Psoas muscle (tissue), 8 donors: ENCODE measurements around the gene EXOSC9. TPM values are rescaled to one million over a fixed set of nuclear protein-coding genes. Genes with fewer than 3 reads are reported as not detected.

Experiments used
- ATAC-seq, 4 donors: fragments of 200-7000 bp; cut with Tn5 transposase; one replicate each; pipeline ENCODE4 v1.9.1; 2020; ENCODE audit warnings: moderate library complexity in 3 of 4, mild to moderate bottlenecking in 2 of 4
- DNase-seq, 2 donors: peaks; one replicate each; pipeline ENCODE4 v3.0.0-alpha.2; 2020
- H3K27ac ChIP-seq: fragments of 200-600 bp; one replicate; pipeline ENCODE4 v1.8.0; 2022
- H3K27me3 ChIP-seq, 3 donors: fragments of 200-600 bp in 1 of 3; one replicate each; pipeline versions ENCODE4 v1.6.1 to v1.8.0; 2013 to 2022; ENCODE audit warnings: low read length in 2 of 3, mild to moderate bottlenecking in 2 of 3, moderate library complexity in 1 of 3; ENCODE audit not compliant: insufficient read depth in 3 of 3
- H3K36me3 ChIP-seq, 2 donors: fragments of 200-600 bp in 1 of 2; one replicate each; pipeline versions ENCODE4 v1.6.1 to v1.8.0; 2013 to 2022; ENCODE audit warnings: low read depth in 1 of 2, mild to moderate bottlenecking in 1 of 2, moderate library complexity in 1 of 2; ENCODE audit not compliant: insufficient read depth in 1 of 2
- H3K4me1 ChIP-seq: fragments of 200-600 bp; one replicate; pipeline ENCODE4 v1.8.0; 2022
- H3K4me3 ChIP-seq: fragments of 200-600 bp; one replicate; pipeline ENCODE4 v1.8.0; 2022; ENCODE audit warnings: mild to moderate bottlenecking
- H3K9me3 ChIP-seq: fragments of 200-600 bp; one replicate; pipeline ENCODE4 v1.8.0; 2022
- WGBS, 3 donors: extraction: QIAGEN DNeasy Blood & Tissue Kit; methylation state at CpG; one replicate each; pipeline versions ENCODE4 v1.1.6 to v1.1.7; 2013; 5-methylcytosine and 5-hydroxymethylcytosine counted together
- intact Hi-C, 2 donors: fragments of 100-400 bp; cut with DNase I; formaldehyde crosslinking; loops; one replicate each; pipeline versions ENCODE4 v1.11.0 to v1.14.2; 2022
- polyA plus RNA-seq, 3 donors: library from polyadenylated mRNA; stranded (reverse); fragments of 200-250 nt; gene quantifications; one replicate each; pipeline ENCODE4 v1.2.3, GENCODE V29; 2013
- total RNA-seq, 4 donors: library from RNA; stranded (reverse); fragmentation: NEBNext Ultra II Directional in 2 of 4; extraction: Animal tissue kit (Norgen Biotek cat#: 25700) in 2 of 4; gene quantifications; one replicate each; pipeline versions ENCODE4 v1.2.1 to v1.2.4, GENCODE V29; 2021 to 2023
- TF ChIP-seq, protein P1 (sequence below): fragments of 200-600 bp; IDR thresholded peaks from one replicate; pipeline ENCODE4 v1.8.0; 2022; ENCODE audit warnings: antibody characterized with exemption
- donor health status: healthy with polysubstance abuse.
- donor health status: DM: no; HTN: no; CAD: no; lungs with moderate emphysema.
- donor health status: Bipolar disorder and iron deficiency.
- donor health status: healthy.
- donor health status: DM: yes; HTN: yes; CAD: no.
- donor health status: DM: no; HTN: no; CAD: no.
- donor health status: DM: no; HTN: no; CAD: no.
- donor health status: DM: yes; HTN: yes; CAD: no.

Gene EXOSC9
- total and polyA plus RNA-seq, 7 donors: 12.3 to 28.5 (median 14.5) TPM

DNA sequence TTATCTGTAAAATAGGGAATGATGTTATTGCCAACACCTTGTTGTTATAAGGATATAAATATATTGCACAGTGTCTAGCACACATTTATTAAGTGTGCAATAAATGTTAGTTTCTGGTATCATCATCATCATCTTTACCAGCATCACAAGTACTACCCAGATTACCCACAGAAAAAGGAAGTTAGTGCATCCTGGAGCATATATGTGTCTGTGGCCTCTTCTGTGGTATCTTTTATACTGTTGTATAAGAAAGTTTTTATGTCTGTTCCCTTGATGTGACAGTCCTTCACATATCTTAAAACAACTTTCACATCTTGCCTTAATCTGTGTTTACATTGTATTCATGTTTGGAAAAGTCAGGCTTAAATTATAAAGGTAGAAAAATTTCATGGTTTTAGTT lies 10.0 kb downstream of the EXOSC9 start:
- H3K27ac ChIP-seq: no peak overlapping the region
- no peaks in the 10 kb centered on the region for H3K27me3 ChIP-seq
- TF ChIP-seq, protein P1, sequence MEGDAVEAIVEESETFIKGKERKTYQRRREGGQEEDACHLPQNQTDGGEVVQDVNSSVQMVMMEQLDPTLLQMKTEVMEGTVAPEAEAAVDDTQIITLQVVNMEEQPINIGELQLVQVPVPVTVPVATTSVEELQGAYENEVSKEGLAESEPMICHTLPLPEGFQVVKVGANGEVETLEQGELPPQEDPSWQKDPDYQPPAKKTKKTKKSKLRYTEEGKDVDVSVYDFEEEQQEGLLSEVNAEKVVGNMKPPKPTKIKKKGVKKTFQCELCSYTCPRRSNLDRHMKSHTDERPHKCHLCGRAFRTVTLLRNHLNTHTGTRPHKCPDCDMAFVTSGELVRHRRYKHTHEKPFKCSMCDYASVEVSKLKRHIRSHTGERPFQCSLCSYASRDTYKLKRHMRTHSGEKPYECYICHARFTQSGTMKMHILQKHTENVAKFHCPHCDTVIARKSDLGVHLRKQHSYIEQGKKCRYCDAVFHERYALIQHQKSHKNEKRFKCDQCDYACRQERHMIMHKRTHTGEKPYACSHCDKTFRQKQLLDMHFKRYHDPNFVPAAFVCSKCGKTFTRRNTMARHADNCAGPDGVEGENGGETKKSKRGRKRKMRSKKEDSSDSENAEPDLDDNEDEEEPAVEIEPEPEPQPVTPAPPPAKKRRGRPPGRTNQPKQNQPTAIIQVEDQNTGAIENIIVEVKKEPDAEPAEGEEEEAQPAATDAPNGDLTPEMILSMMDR: no peak
- no peak for DNase-seq
- H3K9me3 ChIP-seq: no peaks in the 10 kb centered on the region
- H3K4me3 ChIP-seq: no peak overlapping the region
- no peak for ATAC-seq
- peaks cover 0 to 100% of the 10 kb centered on the region in 2 donors for H3K36me3 ChIP-seq
- intact Hi-C loops: no loop called here
- no peaks in the 10 kb centered on the region for H3K4me1 ChIP-seq

DNA sequence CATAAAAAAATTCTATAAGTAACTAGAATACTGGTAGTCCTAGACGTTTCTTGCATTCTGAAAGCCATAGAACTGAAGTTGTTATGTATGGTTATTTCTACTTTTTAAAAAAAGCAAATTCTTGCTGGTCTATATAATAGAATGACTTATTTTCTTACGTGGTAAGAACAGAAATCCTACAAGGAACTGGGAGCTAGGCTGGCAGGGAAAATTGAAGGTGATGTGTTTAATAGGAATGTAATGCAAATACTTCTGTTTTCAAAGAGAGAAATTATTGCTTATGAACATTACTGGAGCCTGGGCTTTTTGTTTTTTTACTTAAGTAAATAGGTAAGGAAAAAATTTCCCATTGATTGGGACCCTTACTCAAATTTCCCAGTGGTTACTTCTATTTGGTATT lies 13.6 kb downstream of the EXOSC9 start:
- TF ChIP-seq, protein P1: no peak
- no peak overlapping the region for H3K27ac ChIP-seq
- 82 to 85% (median 82%) methylated on average over 2 of the region's 2 CpGs for WGBS, 3 donors
- H3K4me1 ChIP-seq: no peaks in the 10 kb centered on the region
- intact Hi-C loops: no loop called here
- no peak for ATAC-seq
- no peak overlapping the region for H3K4me3 ChIP-seq
- peaks cover 0 to 93% of the 10 kb centered on the region in 2 donors for H3K36me3 ChIP-seq
- no peaks in the 10 kb centered on the region for H3K9me3 ChIP-seq
- H3K27me3 ChIP-seq: no peaks in the 10 kb centered on the region
- no peak for DNase-seq

DNA sequence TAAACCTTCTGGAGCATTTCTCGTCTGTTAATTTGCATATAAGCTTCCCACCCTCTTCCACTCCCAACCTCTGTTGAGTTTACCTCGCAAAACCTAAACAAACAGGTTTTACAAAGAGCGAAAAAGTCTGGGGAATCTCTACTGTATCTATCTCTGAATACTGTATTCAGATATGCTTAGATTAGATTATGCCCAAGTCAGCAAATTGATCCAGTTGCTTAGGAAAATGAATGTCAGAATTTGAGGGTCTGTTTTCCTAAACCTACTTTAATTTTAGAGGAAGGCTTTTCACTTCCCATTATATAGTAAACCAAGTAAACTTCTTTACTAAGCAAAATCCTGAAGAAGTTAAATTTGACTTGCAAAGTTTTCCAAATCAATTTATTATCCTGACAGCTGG lies 15.9 kb downstream of the EXOSC9 start:
- H3K36me3 ChIP-seq: peaks cover 0 to 77% of the 10 kb centered on the region in 2 donors
- intact Hi-C loops: no loop called here

DNA sequence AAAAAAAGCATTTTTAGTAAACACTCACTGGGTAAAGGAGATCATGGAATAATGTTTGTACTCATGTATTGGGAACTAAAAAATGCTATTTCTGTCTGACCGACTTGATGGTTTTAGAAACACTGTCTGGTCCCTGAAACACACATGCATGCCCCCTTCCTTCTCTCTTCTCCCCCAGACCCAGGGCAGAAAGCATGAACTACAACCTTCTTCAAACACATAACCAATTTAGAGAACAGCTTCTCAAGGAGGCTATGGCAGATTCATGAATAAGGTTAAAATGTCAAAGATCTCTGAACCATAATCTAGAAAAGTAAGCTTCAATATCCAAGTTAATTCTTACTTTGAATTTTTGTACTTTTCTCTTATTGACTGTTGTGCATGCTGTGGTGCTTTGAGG lies 16.6 kb downstream of the EXOSC9 start:
- intact Hi-C loops: no loop called here

More for the DNA sequence above, 15.9 kb downstream of the EXOSC9 start:
- H3K27me3 ChIP-seq: no peaks in the 10 kb centered on the region
- no peaks in the 10 kb centered on the region for H3K9me3 ChIP-seq
- no peak for DNase-seq
- TF ChIP-seq, protein P1: no peak
- H3K4me1 ChIP-seq: no peaks in the 10 kb centered on the region
- 91 to 95% (median 92%) methylated on average over 3 of the region's 3 CpGs for WGBS, 3 donors
- ATAC-seq: no peak
- H3K4me3 ChIP-seq: no peak overlapping the region
- H3K27ac ChIP-seq: no peak overlapping the region

DNA sequence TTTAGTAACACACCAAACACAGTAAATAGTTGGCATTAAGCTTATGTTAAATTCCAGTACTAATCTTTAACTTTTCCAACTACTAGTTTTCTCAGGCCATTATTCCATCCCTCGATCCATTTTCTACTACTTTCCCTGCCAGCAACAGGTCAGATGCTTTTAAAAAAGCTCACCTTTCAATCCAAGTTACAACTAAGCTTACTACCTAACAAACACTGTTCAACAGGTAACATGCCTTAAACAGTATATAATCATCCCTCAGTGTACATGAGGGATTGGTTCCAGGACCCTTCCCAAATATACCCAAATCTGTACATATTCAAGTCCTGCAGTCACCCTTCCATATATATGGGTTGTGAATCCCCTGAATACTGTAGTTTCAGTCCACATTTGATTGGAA lies 17.1 kb downstream of the EXOSC9 start:
- TF ChIP-seq, protein P1: no peak
- no peak overlapping the region for H3K4me3 ChIP-seq
- intact Hi-C loops: no loop called here
- H3K4me1 ChIP-seq: peaks cover 2% of the 10 kb centered on the region
- no peaks in the 10 kb centered on the region for H3K27me3 ChIP-seq
- peaks cover 0 to 65% of the 10 kb centered on the region in 2 donors for H3K36me3 ChIP-seq
- no peaks in the 10 kb centered on the region for H3K9me3 ChIP-seq
- ATAC-seq (no peak), DNase-seq (no peak)
- WGBS, 3 donors: 38 to 45% (median 42%) methylated on average over 1 of the region's 1 CpG
- no peak overlapping the region for H3K27ac ChIP-seq

More for the DNA sequence above, 16.6 kb downstream of the EXOSC9 start:
- 71 to 74% (median 72%) methylated on average over 1 of the region's 1 CpG for WGBS, 3 donors
- no peak overlapping the region for H3K4me3 ChIP-seq
- no peaks in the 10 kb centered on the region for H3K4me1 ChIP-seq
- TF ChIP-seq, protein P1: no peak
- no peaks in the 10 kb centered on the region for H3K27me3 ChIP-seq
- H3K27ac ChIP-seq: no peak overlapping the region
- DNase-seq: no peak
- no peaks in the 10 kb centered on the region for H3K9me3 ChIP-seq
- peaks cover 0 to 70% of the 10 kb centered on the region in 2 donors for H3K36me3 ChIP-seq
- no peak for ATAC-seq
